CD8-positive, alpha-beta memory T cell (primary cell): ENCODE data around the gene KRT20. TPM values are rescaled to one million over a fixed set of nuclear protein-coding genes. Genes with fewer than 3 reads are reported as not detected.

Experiments used
- CTCF ChIA-PET: fragments of 350-600 bp; sonication (Branson Sonifier 250); formaldehyde crosslinking; loops from one replicate; lab custom pipeline; 2021; ENCODE audit warnings: antibody characterized with exemption; lab: Charles Lee
- POLR2A ChIA-PET: fragments of 350-600 bp; sonication (Branson Sonifier 250); formaldehyde crosslinking; loops from one replicate; lab custom pipeline; 2021; ENCODE audit warnings: antibody characterized with exemption; lab: Charles Lee
- DNase-seq, 5 donors: peaks; one replicate each; pipeline versions ENCODE4 v3.0.0 to v3.0.0-alpha.2; 2020 to 2022; ENCODE audit warnings: mixed read lengths in 1 of 5
- H3K27ac ChIP-seq: one replicate; pipeline ENCODE4 v1.7.0; 2013; ENCODE audit warnings: low read depth, mild to moderate bottlenecking, low read length, moderate library complexity
- H3K27me3 ChIP-seq: 2 replicates; pipeline ENCODE4 v1.7.0; 2013; ENCODE audit warnings: low read length, mild to moderate bottlenecking; ENCODE audit not compliant: insufficient read depth, poor library complexity, severe bottlenecking
- H3K36me3 ChIP-seq: 2 replicates; pipeline ENCODE4 v1.7.0; 2013; ENCODE audit warnings: mild to moderate bottlenecking, low read length, moderate library complexity; ENCODE audit not compliant: insufficient read depth
- H3K4me1 ChIP-seq: 2 replicates; pipeline ENCODE4 v1.7.0; 2013; ENCODE audit warnings: mild to moderate bottlenecking, low read length, moderate library complexity; ENCODE audit not compliant: insufficient read depth
- H3K4me3 ChIP-seq: 2 replicates; pipeline ENCODE4 v1.7.0; 2013; ENCODE audit warnings: mild to moderate bottlenecking, low read length
- H3K9me3 ChIP-seq: 2 replicates; pipeline ENCODE4 v1.7.0; 2013; ENCODE audit warnings: mild to moderate bottlenecking, low read length
- H3K27ac Mint-ChIP-seq, 8 donors: one replicate each; pipeline ENCODE4 v1.8.0; 2020 to 2021; ENCODE audit warnings: mixed read lengths in 8 of 8, mild to moderate bottlenecking in 6 of 8, inconsistent platforms in 3 of 8, moderate library complexity in 3 of 8
- H3K27me3 Mint-ChIP-seq, 2 donors: one replicate each; pipeline ENCODE4 v1.8.0; 2020 to 2021; ENCODE audit warnings: mixed read lengths in 2 of 2, mild to moderate bottlenecking in 1 of 2, moderate library complexity in 1 of 2
- H3K36me3 Mint-ChIP-seq, 3 donors: one replicate each; pipeline ENCODE4 v1.8.0; 2020 to 2021; ENCODE audit warnings: mixed read lengths in 3 of 3, inconsistent platforms in 1 of 3, mild to moderate bottlenecking in 1 of 3
- H3K4me1 Mint-ChIP-seq, 3 donors: one replicate each; pipeline ENCODE4 v1.8.0; 2020 to 2021; ENCODE audit warnings: mixed read lengths in 3 of 3, inconsistent platforms in 1 of 3, mild to moderate bottlenecking in 1 of 3
- H3K4me3 Mint-ChIP-seq, 7 donors: one replicate each; pipeline ENCODE4 v1.8.0; 2020 to 2021; ENCODE audit warnings: mixed read lengths in 7 of 7, mild to moderate bottlenecking in 6 of 7, moderate library complexity in 4 of 7, inconsistent platforms in 2 of 7
- H3K9me3 Mint-ChIP-seq, 5 donors: one replicate each; pipeline ENCODE4 v1.8.0; 2020 to 2022; ENCODE audit warnings: mixed read lengths in 5 of 5, mild to moderate bottlenecking in 3 of 5, moderate library complexity in 2 of 5, inconsistent platforms in 1 of 5
- polyA plus RNA-seq: library from polyadenylated mRNA; unstranded; fragments of 300-500 nt; fragmentation: Illumina TruSeq; gene quantifications from one replicate; pipeline ENCODE4 v1.2.3, GENCODE V29; 2021
- total RNA-seq, 2 experiments: library from RNA; stranded (reverse); gene quantifications; one replicate each; pipeline ENCODE4 v1.2.3, GENCODE V29; 2021

Gene KRT20
- total and polyA plus RNA-seq, 3 experiments from 2014 or later, result not detected

- Histone ChIP-seq H3K27me3 (no peaks in the 10 kb centered on the region), H3K27ac (no peak overlapping the region), H3K9me3 (no peaks in the 10 kb centered on the region), H3K4me1 (no peaks in the 10 kb centered on the region), H3K4me3 (no peak overlapping the region), H3K36me3 (peaks cover 7% of the 10 kb centered on the region)
- peaks cover 0 to 26% of the 10 kb centered on the region in 2 donors for H3K27me3 Mint-ChIP-seq
- POLR2A ChIA-PET, result no interaction called here
- H3K27ac Mint-ChIP-seq, result no peak overlapping the region
- DNase-seq, result no peak
- H3K4me1 Mint-ChIP-seq, result peaks cover 0 to 12% (median 6%) of the 10 kb centered on the region in 3 donors
- CTCF ChIA-PET, result no interaction called here
- no peak overlapping the region for H3K4me3 Mint-ChIP-seq
- H3K36me3 Mint-ChIP-seq, result peaks cover 10 to 12% (median 10%) of the 10 kb centered on the region in 3 donors
- H3K9me3 Mint-ChIP-seq, result peaks cover 0 to 5% (median 0%) of the 10 kb centered on the region in 5 donors
Measured at GRCh38 chr17:40830085-40830776, 54.8 kb downstream of the KRT20 start.

GRCh38 chr17:40828454-40829044 lies 56.5 kb downstream of the KRT20 start:
- Histone ChIP-seq H3K27ac (peak overlapping the region; percentile 45), H3K4me1 (no peaks in the 10 kb centered on the region), H3K9me3 (no peaks in the 10 kb centered on the region), H3K4me3 (no peak overlapping the region), H3K27me3 (no peaks in the 10 kb centered on the region), H3K36me3 (no peaks in the 10 kb centered on the region)
- no peak overlapping the region for H3K27ac Mint-ChIP-seq
- no peak overlapping the region for H3K4me3 Mint-ChIP-seq
- H3K4me1 Mint-ChIP-seq, result peaks cover 0 to 12% (median 6%) of the 10 kb centered on the region in 3 donors
- CTCF ChIA-PET, result no interaction called here
- peaks cover 0 to 34% of the 10 kb centered on the region in 2 donors for H3K27me3 Mint-ChIP-seq
- H3K36me3 Mint-ChIP-seq, result peaks cover 2 to 15% (median 6%) of the 10 kb centered on the region in 3 donors
- POLR2A ChIA-PET, result no interaction called here
- no peak for DNase-seq
- H3K9me3 Mint-ChIP-seq, result peaks cover 0 to 5% (median 0%) of the 10 kb centered on the region in 5 donors

DNA sequence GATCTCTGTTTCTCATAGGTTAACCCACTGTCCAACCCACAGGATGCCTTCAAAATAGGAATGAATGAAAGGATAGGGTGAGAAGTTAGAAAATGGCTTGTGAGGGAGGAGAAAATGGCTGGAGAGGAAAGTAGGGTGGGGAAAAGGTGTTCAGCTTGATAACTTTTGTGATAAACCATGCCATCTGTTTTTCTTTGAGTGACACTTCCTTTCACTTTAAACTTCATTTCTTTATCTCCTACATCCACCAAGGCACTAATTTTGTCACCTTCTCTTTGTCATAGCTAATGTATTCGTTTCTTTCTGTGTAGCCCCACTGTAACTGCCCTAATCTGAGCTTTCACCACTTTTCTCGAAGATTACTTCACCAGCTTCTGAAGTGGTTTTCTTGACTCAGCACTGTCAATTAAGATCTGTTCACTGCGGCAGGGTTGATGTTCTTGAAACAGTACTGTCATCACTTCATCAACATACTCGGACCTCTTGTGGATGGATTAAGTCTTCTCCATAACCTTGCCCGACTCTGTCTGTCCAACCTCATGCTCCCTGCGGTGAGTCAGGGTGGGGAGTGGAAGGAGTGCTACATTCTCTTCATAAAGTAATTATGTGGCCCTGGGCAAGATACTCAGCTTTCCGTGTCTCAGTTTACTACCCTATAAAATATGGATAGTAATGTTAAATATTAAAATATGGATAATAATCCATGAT lies 57.1 kb downstream of the KRT20 start:
- no peaks in the 10 kb centered on the region for H3K4me1 ChIP-seq
- H3K36me3 ChIP-seq, result no peaks in the 10 kb centered on the region
- POLR2A ChIA-PET, result no interaction called here
- Mint-ChIP-seq H3K4me1 (peaks cover 0 to 12% (median 6%) of the 10 kb centered on the region in 3 donors), H3K27me3 (peaks cover 0 to 36% of the 10 kb centered on the region in 2 donors), H3K27ac (peak overlapping the region in 2 of 8 donors; percentile 7 to 29), H3K36me3 (peaks cover 0 to 17% (median 4%) of the 10 kb centered on the region in 3 donors), H3K9me3 (peaks cover 0 to 5% (median 0%) of the 10 kb centered on the region in 5 donors), H3K4me3 (no peak overlapping the region)
- no peak overlapping the region for H3K4me3 ChIP-seq
- H3K27ac ChIP-seq, result no peak overlapping the region
- CTCF ChIA-PET, result no interaction called here
- no peak for DNase-seq
- no peaks in the 10 kb centered on the region for H3K27me3 ChIP-seq
- no peaks in the 10 kb centered on the region for H3K9me3 ChIP-seq

Other genes with a start within 250 kb of the KRT20 start
- 100 to 1,000 TPM; 101 to 108 TPM for gene SMARCE1, start 237.4 kb downstream of the KRT20 start, total RNA-seq
- gene SMARCE1, start 237.4 kb downstream of the KRT20 start, polyA plus RNA-seq, result 216 TPM
- not detected for gene KRT222, start 220.1 kb downstream of the KRT20 start, total RNA-seq
- not detected for gene KRT222, start 220.1 kb downstream of the KRT20 start, polyA plus RNA-seq
- not detected for gene KRT24, start 181.5 kb downstream of the KRT20 start, total RNA-seq
- not detected for gene KRT24, start 181.5 kb downstream of the KRT20 start, polyA plus RNA-seq
- gene KRT25, start 129.9 kb downstream of the KRT20 start, total RNA-seq, result not detected
- not detected for gene KRT25, start 129.9 kb downstream of the KRT20 start, polyA plus RNA-seq
- gene KRT26, start 113.0 kb downstream of the KRT20 start, total RNA-seq, result not detected
- gene KRT26, start 113.0 kb downstream of the KRT20 start, polyA plus RNA-seq, result not detected
- not detected for gene KRT27, start 102.7 kb downstream of the KRT20 start, total RNA-seq
- not detected for gene KRT27, start 102.7 kb downstream of the KRT20 start, polyA plus RNA-seq
- gene KRT28, start 85.3 kb downstream of the KRT20 start, total RNA-seq, result not detected
- not detected for gene KRT28, start 85.3 kb downstream of the KRT20 start, polyA plus RNA-seq
- 10 to 100 TPM; 57.5 to 61.9 TPM for gene KRT10, start 62.6 kb downstream of the KRT20 start, total RNA-seq
- gene KRT10, start 62.6 kb downstream of the KRT20 start, polyA plus RNA-seq, result 218 TPM
- gene KRT12, start 18.0 kb downstream of the KRT20 start, total RNA-seq, result not detected
- gene KRT12, start 18.0 kb downstream of the KRT20 start, polyA plus RNA-seq, result not detected
- not detected for gene KRT23, start 52.4 kb upstream of the KRT20 start, total RNA-seq
- not detected for gene KRT23, start 52.4 kb upstream of the KRT20 start, polyA plus RNA-seq
- gene KRT39, start 81.7 kb upstream of the KRT20 start, total RNA-seq, result not detected
- gene KRT39, start 81.7 kb upstream of the KRT20 start, polyA plus RNA-seq, result not detected
- gene KRT40, start 99.1 kb upstream of the KRT20 start, total RNA-seq, result not detected
- not detected for gene KRT40, start 99.1 kb upstream of the KRT20 start, polyA plus RNA-seq
- gene KRTAP3-3, start 108.9 kb upstream of the KRT20 start, total RNA-seq, result not detected
- gene KRTAP3-3, start 108.9 kb upstream of the KRT20 start, polyA plus RNA-seq, result not detected
- not detected for gene KRTAP3-2, start 114.7 kb upstream of the KRT20 start, total RNA-seq
- not detected for gene KRTAP3-2, start 114.7 kb upstream of the KRT20 start, polyA plus RNA-seq
- gene KRTAP3-1, start 123.9 kb upstream of the KRT20 start, total RNA-seq, result not detected
- gene KRTAP3-1, start 123.9 kb upstream of the KRT20 start, polyA plus RNA-seq, result not detected
- not detected for gene KRTAP1-5, start 142.0 kb upstream of the KRT20 start, total RNA-seq
- not detected for gene KRTAP1-5, start 142.0 kb upstream of the KRT20 start, polyA plus RNA-seq
- gene KRTAP1-4, start 145.0 kb upstream of the KRT20 start, total RNA-seq, result not detected
- not detected for gene KRTAP1-4, start 145.0 kb upstream of the KRT20 start, polyA plus RNA-seq
- not detected for gene KRTAP1-3, start 149.6 kb upstream of the KRT20 start, total RNA-seq
- gene KRTAP1-3, start 149.6 kb upstream of the KRT20 start, polyA plus RNA-seq, result not detected
- not detected for gene KRTAP1-1, start 156.2 kb upstream of the KRT20 start, total RNA-seq
- not detected for gene KRTAP1-1, start 156.2 kb upstream of the KRT20 start, polyA plus RNA-seq
- gene KRTAP2-1, start 162.1 kb upstream of the KRT20 start, total RNA-seq, result not detected
- gene KRTAP2-1, start 162.1 kb upstream of the KRT20 start, polyA plus RNA-seq, result not detected
- not detected for gene KRTAP2-2, start 170.0 kb upstream of the KRT20 start, total RNA-seq
- not detected for gene KRTAP2-2, start 170.0 kb upstream of the KRT20 start, polyA plus RNA-seq
- gene KRTAP2-3, start 174.9 kb upstream of the KRT20 start, total RNA-seq, result not detected
- gene KRTAP2-3, start 174.9 kb upstream of the KRT20 start, polyA plus RNA-seq, result not detected
- not detected for gene KRTAP2-4, start 180.6 kb upstream of the KRT20 start, total RNA-seq
- not detected for gene KRTAP2-4, start 180.6 kb upstream of the KRT20 start, polyA plus RNA-seq
- not detected for gene KRTAP4-7, start 198.9 kb upstream of the KRT20 start, total RNA-seq
- gene KRTAP4-7, start 198.9 kb upstream of the KRT20 start, polyA plus RNA-seq, result not detected
- not detected for gene KRTAP4-8, start 212.9 kb upstream of the KRT20 start, total RNA-seq
- gene KRTAP4-8, start 212.9 kb upstream of the KRT20 start, polyA plus RNA-seq, result not detected
- gene KRTAP4-16, start 217.0 kb upstream of the KRT20 start, total RNA-seq, result not detected
- not detected for gene KRTAP4-16, start 217.0 kb upstream of the KRT20 start, polyA plus RNA-seq
- not detected for gene KRTAP4-9, start 220.1 kb upstream of the KRT20 start, total RNA-seq
- gene KRTAP4-9, start 220.1 kb upstream of the KRT20 start, polyA plus RNA-seq, result not detected
- gene KRTAP4-11, start 233.1 kb upstream of the KRT20 start, total RNA-seq, result not detected
- gene KRTAP4-11, start 233.1 kb upstream of the KRT20 start, polyA plus RNA-seq, result not detected
- not detected for gene KRTAP4-12, start 238.9 kb upstream of the KRT20 start, total RNA-seq
- gene KRTAP4-12, start 238.9 kb upstream of the KRT20 start, polyA plus RNA-seq, result not detected